KMS-11 (cell line): ENCODE results near the gene LMOD1.

Experiments used
- H2AFZ ChIP-seq: fragments of 200-600 bp; sonication (generic); 2 replicates; pipeline ENCODE4 v1.6.1; 2016; ENCODE audit warnings: antibody characterized with exemption, mixed run types, low read depth
- H3K27ac ChIP-seq: fragments of 200-600 bp; sonication (generic); 2 replicates; pipeline ENCODE4 v1.6.1; 2016; ENCODE audit warnings: mild to moderate bottlenecking, mixed run types
- H3K27me3 ChIP-seq: fragments of 200-600 bp; sonication (generic); 2 replicates; pipeline ENCODE4 v1.6.1; 2017; ENCODE audit warnings: mild to moderate bottlenecking, low read depth, mixed run types, moderate library complexity; ENCODE audit not compliant: insufficient read depth
- H3K36me3 ChIP-seq: fragments of 200-600 bp; sonication (generic); 2 replicates; pipeline ENCODE4 v1.6.1; 2017; ENCODE audit warnings: mild to moderate bottlenecking, mixed run types; ENCODE audit not compliant: insufficient read depth
- H3K4me1 ChIP-seq: fragments of 200-600 bp; sonication (generic); 2 replicates; pipeline ENCODE4 v1.6.1; 2016; ENCODE audit warnings: mild to moderate bottlenecking, low read depth, mixed run types; ENCODE audit not compliant: poor library complexity, severe bottlenecking
- H3K4me2 ChIP-seq: fragments of 200-600 bp; sonication (generic); 2 replicates; pipeline ENCODE4 v1.7.0; 2016; ENCODE audit warnings: mild to moderate bottlenecking, mixed run types
- H3K4me3 ChIP-seq: fragments of 200-600 bp; sonication (generic); IDR thresholded peaks from 2 replicates; pipeline ENCODE4 v1.6.1; 2017; ENCODE audit warnings: low read depth, low read length, mixed read lengths; ENCODE audit not compliant: insufficient read depth
- H3K79me2 ChIP-seq: fragments of 200-600 bp; sonication (generic); 2 replicates; pipeline ENCODE4 v1.6.1; 2016; ENCODE audit warnings: low read depth, mixed run types; ENCODE audit not compliant: insufficient read depth
- H3K9ac ChIP-seq: fragments of 200-600 bp; sonication (generic); 2 replicates; pipeline ENCODE4 v1.6.1; 2016; ENCODE audit warnings: mild to moderate bottlenecking, mixed run types
- H4K20me1 ChIP-seq: fragments of 200-600 bp; sonication (generic); 2 replicates; pipeline ENCODE4 v1.6.1; 2016; ENCODE audit warnings: mild to moderate bottlenecking, mixed run types; ENCODE audit not compliant: insufficient read depth
- TF ChIP-seq, protein P1 (sequence below): fragments of 200-600 bp; sonication (generic); conservative IDR thresholded peaks from 2 replicates; pipeline ENCODE4 v1.6.1; 2017; ENCODE audit warnings: low read depth, mild to moderate bottlenecking, antibody characterized with exemption, low read length, moderate library complexity, mixed read lengths

Gene LMOD1

DNA sequence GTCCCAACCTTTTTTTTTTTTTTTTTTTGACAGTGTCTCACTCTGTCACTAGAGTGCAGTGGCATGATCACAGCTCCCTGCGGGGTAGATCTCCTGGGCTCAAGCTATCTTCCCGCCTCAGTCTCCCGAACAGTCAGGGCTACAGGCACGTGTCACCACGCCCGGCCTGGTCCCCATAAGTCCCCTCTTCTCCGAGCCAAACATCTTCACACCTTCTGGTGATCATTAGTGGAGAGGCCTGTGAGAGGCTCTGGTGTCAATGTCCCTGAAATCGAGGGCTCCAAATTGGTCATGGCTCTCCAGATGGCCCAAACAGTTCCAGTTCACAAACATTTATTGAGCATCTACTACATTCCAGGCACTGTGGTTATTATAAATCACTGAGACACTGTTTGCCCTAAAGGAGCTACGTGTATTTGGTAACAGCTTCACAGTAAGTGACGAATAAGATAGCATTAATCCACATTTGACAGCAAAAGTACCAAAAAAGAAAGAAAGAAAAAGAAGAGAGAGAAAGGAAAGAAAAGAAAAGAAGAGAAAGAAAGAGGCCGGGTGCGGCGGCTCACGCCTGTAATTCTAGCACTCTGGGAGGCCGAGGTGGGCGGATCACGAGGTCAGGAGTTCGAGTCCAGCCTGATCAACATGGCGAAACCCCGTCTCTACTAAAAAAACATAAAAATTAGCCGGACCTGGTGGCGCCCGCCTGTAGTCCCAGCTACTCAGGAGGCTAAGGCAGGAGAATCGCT lies 8.1 kb upstream of the LMOD1 start:
- Histone ChIP-seq H3K4me2 (peak overlapping the region; percentile 92), H3K4me3 (no peak overlapping the region), H3K36me3 (peaks cover 10% of the 10 kb centered on the region), H2AFZ (peak overlapping the region; percentile 89), H3K4me1 (peaks cover 19% of the 10 kb centered on the region), H4K20me1 (no peaks in the 10 kb centered on the region), H3K27ac (peak overlapping the region; percentile 65), H3K27me3 (no peaks in the 10 kb centered on the region), H3K79me2 (peaks cover 46% of the 10 kb centered on the region), H3K9ac (peak overlapping the region; percentile 92)
- TF ChIP-seq, protein P1, sequence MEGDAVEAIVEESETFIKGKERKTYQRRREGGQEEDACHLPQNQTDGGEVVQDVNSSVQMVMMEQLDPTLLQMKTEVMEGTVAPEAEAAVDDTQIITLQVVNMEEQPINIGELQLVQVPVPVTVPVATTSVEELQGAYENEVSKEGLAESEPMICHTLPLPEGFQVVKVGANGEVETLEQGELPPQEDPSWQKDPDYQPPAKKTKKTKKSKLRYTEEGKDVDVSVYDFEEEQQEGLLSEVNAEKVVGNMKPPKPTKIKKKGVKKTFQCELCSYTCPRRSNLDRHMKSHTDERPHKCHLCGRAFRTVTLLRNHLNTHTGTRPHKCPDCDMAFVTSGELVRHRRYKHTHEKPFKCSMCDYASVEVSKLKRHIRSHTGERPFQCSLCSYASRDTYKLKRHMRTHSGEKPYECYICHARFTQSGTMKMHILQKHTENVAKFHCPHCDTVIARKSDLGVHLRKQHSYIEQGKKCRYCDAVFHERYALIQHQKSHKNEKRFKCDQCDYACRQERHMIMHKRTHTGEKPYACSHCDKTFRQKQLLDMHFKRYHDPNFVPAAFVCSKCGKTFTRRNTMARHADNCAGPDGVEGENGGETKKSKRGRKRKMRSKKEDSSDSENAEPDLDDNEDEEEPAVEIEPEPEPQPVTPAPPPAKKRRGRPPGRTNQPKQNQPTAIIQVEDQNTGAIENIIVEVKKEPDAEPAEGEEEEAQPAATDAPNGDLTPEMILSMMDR = no peak

GRCh38 chr1:201949491-201949890 lies 3.1 kb upstream of the LMOD1 start:
- TF ChIP-seq, protein P1 = no peak
- no peak overlapping the region for H3K9ac ChIP-seq
- H3K79me2 ChIP-seq = peaks cover 3% of the 10 kb centered on the region; the same call in 1 of the 2 replicates
- no peak overlapping the region for H3K4me3 ChIP-seq
- no peak overlapping the region for H2AFZ ChIP-seq
- H3K36me3 ChIP-seq = no peaks in the 10 kb centered on the region
- no peak overlapping the region for H3K27ac ChIP-seq
- no peak overlapping the region for H3K4me2 ChIP-seq
- peaks cover 2% of the 10 kb centered on the region for H3K4me1 ChIP-seq
- peaks cover 23% of the 10 kb centered on the region; the same call in 1 of the 2 replicates for H3K27me3 ChIP-seq
- no peaks in the 10 kb centered on the region for H4K20me1 ChIP-seq

GRCh38 chr1:201947697-201948008 lies 1.3 kb upstream of the LMOD1 start:
- no peak overlapping the region for H3K4me2 ChIP-seq
- H3K9ac ChIP-seq = no peak overlapping the region

GRCh38 chr1:201945863-201946223 lies 505 bp downstream of the LMOD1 start:
- no peaks in the 10 kb centered on the region for H4K20me1 ChIP-seq
- no peaks in the 10 kb centered on the region for H3K79me2 ChIP-seq
- no peak overlapping the region for H2AFZ ChIP-seq
- H3K27ac ChIP-seq = no peak overlapping the region
- no peak overlapping the region for H3K9ac ChIP-seq
- H3K27me3 ChIP-seq = peaks cover 23% of the 10 kb centered on the region; the same call in 1 of the 2 replicates
- H3K36me3 ChIP-seq = no peaks in the 10 kb centered on the region
- TF ChIP-seq, protein P1 = no peak
- H3K4me2 ChIP-seq = no peak overlapping the region
- H3K4me3 ChIP-seq = no peak overlapping the region
- no peaks in the 10 kb centered on the region for H3K4me1 ChIP-seq

More at GRCh38 chr1:201947697-201948008, 1.3 kb upstream of the LMOD1 start:
- TF ChIP-seq, protein P1 = no peak
- H4K20me1 ChIP-seq = no peaks in the 10 kb centered on the region
- no peaks in the 10 kb centered on the region for H3K4me1 ChIP-seq
- no peak overlapping the region for H3K4me3 ChIP-seq
- H3K27ac ChIP-seq = no peak overlapping the region
- H3K36me3 ChIP-seq = no peaks in the 10 kb centered on the region
- peaks cover 23% of the 10 kb centered on the region; the same call in 1 of the 2 replicates for H3K27me3 ChIP-seq
- H3K79me2 ChIP-seq = no peaks in the 10 kb centered on the region
- H2AFZ ChIP-seq = no peak overlapping the region
